ENCODE results near the gene PIWIL4. TPM values are rescaled to one million over a fixed set of nuclear protein-coding genes. Genes with fewer than 3 reads are reported as not detected.
"Not testable (repeated sequence)": the region's sequence is repeated elsewhere in the genome, so short reads cannot be mapped to it uniquely, and the experiment has no call there.

The PIWIL4 gene
- total RNA-seq, 8 experiments from 2014 or later = 0.43 to 4.5 (median 0.76) TPM

- WGBS, 10 experiments = 20 to 85% (median 82%) methylated on average over 1 to 2 of the region's 3 CpGs; no CpG with 5 or more reads in 6 of the 10 experiments
- no peak for ATAC-seq (replicated peaks in 6 of 8)
- Histone ChIP-seq H3K27ac (no peak overlapping the region), H3K4me3 (no peak overlapping the region), H3K4me1 (replicated peaks in 1 of 2) (peaks cover 0 to 2% of the 10 kb centered on the region in 2 donors)
- in situ Hi-C loops (cut with MboI; ENCODE audit: low pct_unique_long_range_greater_than_20kb in 2 of 9, low sequenced_read_pairs in 9 of 9, unreplicated experiment in 9 of 9) = loop anchor here in 1 of 9 experiments (5.0 kb wide), 1 partner anchor 77 kb away; no protein-coding TSS in a partner anchor
These were observed 32.3 kb downstream of the PIWIL4 start for GRCh38 chr11:94599510-94599909.

GRCh38 chr11:94602430-94603372 is 35.5 kb downstream of the PIWIL4 start:
- ATAC-seq (replicated peaks in 6 of 8) = peak; percentile 67 to 99 (median 94)
- Histone ChIP-seq H3K4me3 (no peak overlapping the region), H3K27ac (no peak overlapping the region), H3K4me1 (replicated peaks in 1 of 2) (no peaks in the 10 kb centered on the region)
- 9 to 92% (median 39%) methylated on average over 1 to 8 of the region's 8 CpGs; no CpG with 5 or more reads in 1 of the 10 experiments for WGBS, 10 experiments
- in situ Hi-C loops (cut with MboI; ENCODE audit: low pct_unique_long_range_greater_than_20kb in 2 of 9, low sequenced_read_pairs in 9 of 9, unreplicated experiment in 9 of 9) = loop anchor here in 2 of 9 experiments (25.0 kb wide), 2 partner anchors 285 to 310 kb away; no protein-coding TSS in a partner anchor

- in situ Hi-C loops (cut with MboI; ENCODE audit: low pct_unique_long_range_greater_than_20kb in 2 of 9, low sequenced_read_pairs in 9 of 9, unreplicated experiment in 9 of 9) = loop anchor here in 2 of 9 experiments (25.0 kb wide), 2 partner anchors 284 to 309 kb away; no protein-coding TSS in a partner anchor
- ATAC-seq (replicated peaks in 6 of 8) = no peak
- H3K27ac ChIP-seq = no peak overlapping the region
- 78 to 100% (median 100%) methylated on average over 1 of the region's 1 CpG; no CpG with 5 or more reads in 1 of the 10 experiments for WGBS, 10 experiments
- no peaks in the 10 kb centered on the region for H3K4me1 ChIP-seq (replicated peaks in 1 of 2)
- H3K4me3 ChIP-seq = no peak overlapping the region
These were observed 36.4 kb downstream of the PIWIL4 start for GRCh38 chr11:94603587-94603986.

GRCh38 chr11:94604482-94604881 is 37.3 kb downstream of the PIWIL4 start:
- in situ Hi-C loops (cut with MboI; ENCODE audit: low pct_unique_long_range_greater_than_20kb in 2 of 9, low sequenced_read_pairs in 9 of 9, unreplicated experiment in 9 of 9) = loop anchor here in 2 of 9 experiments (25.0 kb wide), 2 partner anchors 283 to 308 kb away; no protein-coding TSS in a partner anchor
- ATAC-seq (replicated peaks in 6 of 8) = no peak

GRCh38 chr11:94613120-94613519 is 46.0 kb downstream of the PIWIL4 start:
- H3K4me1 ChIP-seq (replicated peaks in 1 of 2) = no peaks in the 10 kb centered on the region
- H3K27ac ChIP-seq = no peak overlapping the region
- ATAC-seq (replicated peaks in 6 of 8) = no peak
- WGBS, 10 experiments = 22 to 100% (median 60%) methylated on average over 1 of the region's 1 CpG; no CpG with 5 or more reads in 1 of the 10 experiments
- in situ Hi-C loops (cut with MboI; ENCODE audit: low pct_unique_long_range_greater_than_20kb in 2 of 9, low sequenced_read_pairs in 9 of 9, unreplicated experiment in 9 of 9) = loop anchor here in 2 of 9 experiments (25.0 kb wide), 2 partner anchors 274 to 299 kb away; no protein-coding TSS in a partner anchor
- no peak overlapping the region for H3K4me3 ChIP-seq

More at GRCh38 chr11:94604482-94604881, 37.3 kb downstream of the PIWIL4 start:
- Histone ChIP-seq H3K27ac (no peak overlapping the region), H3K4me3 (no peak overlapping the region), H3K4me1 (replicated peaks in 1 of 2) (no peaks in the 10 kb centered on the region)
- WGBS, 10 experiments = 20 to 100% (median 88%) methylated on average over 1 to 3 of the region's 3 CpGs; no CpG with 5 or more reads in 1 of the 10 experiments

- H3K27ac ChIP-seq = no peak overlapping the region
- WGBS, 10 experiments = 0 to 77% (median 34%) methylated on average over 1 to 6 of the region's 6 CpGs; no CpG with 5 or more reads in 2 of the 10 experiments
- peak; percentile 84 to 98 (median 92) for ATAC-seq (replicated peaks in 6 of 8)
- H3K4me1 ChIP-seq (replicated peaks in 1 of 2) = no peaks in the 10 kb centered on the region
- no peak overlapping the region for H3K4me3 ChIP-seq
- in situ Hi-C loops (cut with MboI; ENCODE audit: low pct_unique_long_range_greater_than_20kb in 2 of 9, low sequenced_read_pairs in 9 of 9, unreplicated experiment in 9 of 9) = loop anchor here in 2 of 9 experiments (10.0 to 25.0 kb wide), 3 partner anchors 112 to 289 kb away; no protein-coding TSS in a partner anchor
These were observed 56.1 kb downstream of the PIWIL4 start for GRCh38 chr11:94623120-94623735.

GRCh38 chr11:94625422-94625821 is 58.3 kb downstream of the PIWIL4 start:
- 11 to 90% (median 70%) methylated on average over 1 to 3 of the region's 3 CpGs; no CpG with 5 or more reads in 2 of the 10 experiments for WGBS, 10 experiments
- in situ Hi-C loops (cut with MboI; ENCODE audit: low pct_unique_long_range_greater_than_20kb in 2 of 9, low sequenced_read_pairs in 9 of 9, unreplicated experiment in 9 of 9) = loop anchor here in 3 of 9 experiments (10.0 to 25.0 kb wide), 3 partner anchors 109 to 1137 kb away; no protein-coding TSS in a partner anchor

GRCh38 chr11:94627003-94627560 is 59.9 kb downstream of the PIWIL4 start:
- ATAC-seq (replicated peaks in 6 of 8); H3K4me3 ChIP-seq; H3K4me1 ChIP-seq (replicated peaks in 1 of 2); H3K27ac ChIP-seq: not testable (repeated sequence)
- in situ Hi-C loops (cut with MboI; ENCODE audit: low pct_unique_long_range_greater_than_20kb in 2 of 9, low sequenced_read_pairs in 9 of 9, unreplicated experiment in 9 of 9) = loop anchor here in 3 of 9 experiments (10.0 to 25.0 kb wide), 3 partner anchors 108 to 1135 kb away; no protein-coding TSS in a partner anchor
- WGBS, 10 experiments = 20 to 100% (median 71%) methylated on average over 1 to 3 of the region's 3 CpGs; no CpG with 5 or more reads in 3 of the 10 experiments

More at GRCh38 chr11:94625422-94625821, 58.3 kb downstream of the PIWIL4 start:
- not testable (repeated sequence) for ATAC-seq (replicated peaks in 6 of 8); H3K4me3 ChIP-seq; H3K27ac ChIP-seq; H3K4me1 ChIP-seq (replicated peaks in 1 of 2)

- no peaks in the 10 kb centered on the region for H3K4me1 ChIP-seq (replicated peaks in 1 of 2)
- no peak overlapping the region for H3K27ac ChIP-seq
- in situ Hi-C loops (cut with MboI; ENCODE audit: low pct_unique_long_range_greater_than_20kb in 2 of 9, low sequenced_read_pairs in 9 of 9, unreplicated experiment in 9 of 9) = loop anchor here in 3 of 9 experiments (10.0 to 25.0 kb wide), 3 partner anchors 105 to 1133 kb away; no protein-coding TSS in a partner anchor
- peak in 1 of 8 experiments; percentile 23 for ATAC-seq (replicated peaks in 6 of 8)
- 33 to 100% (median 86%) methylated on average over 1 of the region's 1 CpG; no CpG with 5 or more reads in 3 of the 10 experiments for WGBS, 10 experiments
- no peak overlapping the region for H3K4me3 ChIP-seq
These were observed 62.6 kb downstream of the PIWIL4 start for GRCh38 chr11:94629741-94630140.

GRCh38 chr11:94630221-94630620 is 63.1 kb downstream of the PIWIL4 start:
- no peak for ATAC-seq (replicated peaks in 6 of 8)
- in situ Hi-C loops (cut with MboI; ENCODE audit: low pct_unique_long_range_greater_than_20kb in 2 of 9, low sequenced_read_pairs in 9 of 9, unreplicated experiment in 9 of 9) = loop anchor here in 2 of 9 experiments (25.0 kb wide), 2 partner anchors 257 to 1132 kb away; no protein-coding TSS in a partner anchor

GRCh38 chr11:94632356-94632755 is 65.2 kb downstream of the PIWIL4 start:
- no peak for ATAC-seq (replicated peaks in 6 of 8)
- WGBS, 10 experiments = 50 to 100% (median 93%) methylated on average over 1 to 2 of the region's 2 CpGs
- Histone ChIP-seq H3K27ac (no peak overlapping the region), H3K4me1 (replicated peaks in 1 of 2) (no peaks in the 10 kb centered on the region), H3K4me3 (no peak overlapping the region)
- in situ Hi-C loops (cut with MboI; ENCODE audit: low pct_unique_long_range_greater_than_20kb in 2 of 9, low sequenced_read_pairs in 9 of 9, unreplicated experiment in 9 of 9) = loop anchor here in 2 of 9 experiments (25.0 kb wide), 2 partner anchors 255 to 1130 kb away; no protein-coding TSS in a partner anchor

More at GRCh38 chr11:94630221-94630620, 63.1 kb downstream of the PIWIL4 start:
- Histone ChIP-seq H3K4me1 (replicated peaks in 1 of 2) (no peaks in the 10 kb centered on the region), H3K4me3 (no peak overlapping the region), H3K27ac (no peak overlapping the region)
- WGBS, 10 experiments = 53 to 100% (median 88%) methylated on average over 2 to 3 of the region's 3 CpGs; no CpG with 5 or more reads in 1 of the 10 experiments

- 50 to 93% (median 67%) methylated on average over 1 to 2 of the region's 2 CpGs; no CpG with 5 or more reads in 1 of the 10 experiments for WGBS, 10 experiments
- no peak overlapping the region for H3K27ac ChIP-seq
- no peak overlapping the region for H3K4me3 ChIP-seq
- in situ Hi-C loops (cut with MboI; ENCODE audit: low pct_unique_long_range_greater_than_20kb in 2 of 9, low sequenced_read_pairs in 9 of 9, unreplicated experiment in 9 of 9) = loop anchor here in 2 of 9 experiments (25.0 kb wide), 2 partner anchors 252 to 1127 kb away; no protein-coding TSS in a partner anchor
- no peaks in the 10 kb centered on the region for H3K4me1 ChIP-seq (replicated peaks in 1 of 2)
- peak in 1 of 8 experiments; percentile 36 for ATAC-seq (replicated peaks in 6 of 8)
These were observed 67.9 kb downstream of the PIWIL4 start for GRCh38 chr11:94635072-94635471.

Measured in motor neuron (in vitro differentiated cells).